Measurements from ENCODE around the gene ZSWIM2.

GRCh38 chr2:186889101-186889879, 40.3 kb upstream of the ZSWIM2 start:
- TF ChIP-seq CTCF (IDR thresholded peaks at IDR 0.05): no peak
- no peak for TF ChIP-seq EP300 (IDR thresholded peaks at IDR 0.05)
- no peak for TF ChIP-seq POLR2A (IDR thresholded peaks at IDR 0.05)
